GM21717 (cell line): Measurements from ENCODE around the gene OPRM1.
"Not testable (repeated sequence)": the region's sequence is repeated elsewhere in the genome, so short reads cannot be mapped to it uniquely, and the experiment has no call there.

Experiments
- ATAC-seq: cut with Tn5 transposase; IDR thresholded peaks from one replicate; pipeline ENCODE4 v1.9.1; 2021; ENCODE audit warnings: mild to moderate bottlenecking, moderate library complexity; ENCODE audit not compliant: unreplicated experiment

OPRM1 gene

GRCh38 chr6:154139892-154140291 is 100.9 kb downstream of the OPRM1 start:
- no peak for ATAC-seq

DNA sequence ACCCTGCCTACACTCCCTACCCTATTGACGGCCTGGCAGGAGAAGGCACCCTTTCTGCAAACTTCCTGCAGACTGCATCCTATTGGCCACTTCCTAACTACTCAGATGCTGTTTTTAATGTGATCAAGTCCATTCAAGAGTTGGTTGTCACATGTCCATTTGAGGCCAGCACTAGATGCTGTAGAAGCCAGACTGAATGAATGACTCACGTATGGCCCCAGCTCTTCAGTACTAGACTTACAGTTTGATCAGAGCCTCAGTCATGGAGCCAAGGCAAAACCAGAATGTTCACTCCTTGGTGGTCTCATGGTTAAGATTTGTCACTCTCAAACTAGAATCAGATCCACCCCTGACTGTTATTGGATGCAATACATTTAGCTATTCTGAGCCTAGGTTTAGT is 101.7 kb downstream of the OPRM1 start:
- ATAC-seq, result no peak

- ATAC-seq, result no peak
Measured at GRCh38 chr6:154143753-154144152, 104.7 kb downstream of the OPRM1 start.

- ATAC-seq, result no peak
Measured at GRCh38 chr6:154154389-154154967, 115.4 kb downstream of the OPRM1 start.

- no peak for ATAC-seq
Measured at GRCh38 chr6:154156135-154156896, 117.3 kb downstream of the OPRM1 start.

DNA sequence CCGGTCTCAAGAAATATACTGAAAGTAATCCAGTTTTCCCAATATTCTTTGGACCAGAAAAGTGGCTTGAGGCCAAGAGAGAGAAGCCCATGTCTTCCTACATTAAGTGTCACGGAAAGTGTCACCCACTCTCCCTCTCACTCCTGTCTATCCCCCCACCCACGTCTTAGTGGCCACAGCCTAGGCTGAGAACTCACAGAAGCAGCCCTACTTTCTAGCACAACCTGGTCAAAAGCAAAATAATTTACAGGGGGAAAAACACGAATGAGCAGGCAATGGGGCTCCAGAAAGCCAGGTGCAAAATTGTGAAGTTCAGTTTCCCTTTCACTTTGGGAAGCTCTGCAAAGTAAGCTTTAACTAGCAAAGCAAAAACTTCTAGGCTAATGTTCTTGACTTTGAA is 118.0 kb downstream of the OPRM1 start:
- peak; percentile 57 for ATAC-seq

DNA sequence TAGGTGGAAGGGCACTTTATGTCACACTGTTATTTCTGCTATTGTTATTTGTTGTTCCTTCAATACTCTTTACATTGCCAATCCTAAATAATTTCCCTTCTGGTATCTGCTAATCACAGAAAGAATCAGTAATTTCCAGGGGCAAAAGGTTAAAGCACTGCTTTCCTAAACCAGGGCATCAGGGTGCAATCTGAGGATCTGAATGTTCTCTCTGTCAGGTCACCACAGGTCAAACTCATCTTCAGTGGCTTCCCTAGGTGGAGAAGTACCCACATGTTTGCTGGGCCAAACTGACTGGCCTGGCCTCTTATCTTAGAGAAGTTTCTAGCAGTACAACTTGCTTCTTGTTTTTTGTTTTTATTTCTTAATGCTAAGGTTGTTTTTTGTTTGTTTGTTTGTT is 118.7 kb downstream of the OPRM1 start:
- no peak for ATAC-seq

- no peak for ATAC-seq
Measured at GRCh38 chr6:154159126-154159525, 120.1 kb downstream of the OPRM1 start.

DNA sequence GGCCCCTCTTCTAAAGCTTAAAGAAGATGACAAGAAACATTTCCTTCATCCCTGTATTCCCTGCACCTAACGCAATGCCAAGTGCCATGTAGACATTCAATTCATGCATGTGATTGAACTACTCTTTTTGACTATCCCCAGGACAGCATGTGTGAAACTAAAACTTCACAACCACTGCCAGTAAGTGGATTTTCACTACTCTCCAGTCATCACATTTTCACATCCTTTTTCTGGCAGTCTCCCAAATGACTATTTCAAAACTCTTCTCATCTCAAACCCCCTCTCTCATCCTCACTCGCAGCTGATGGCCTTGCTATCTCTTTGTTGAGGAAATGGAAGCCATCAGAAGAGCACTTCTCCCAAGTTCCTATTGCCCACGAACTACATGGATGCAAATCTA is 122.6 kb downstream of the OPRM1 start:
- ATAC-seq, result peak; percentile 80

DNA sequence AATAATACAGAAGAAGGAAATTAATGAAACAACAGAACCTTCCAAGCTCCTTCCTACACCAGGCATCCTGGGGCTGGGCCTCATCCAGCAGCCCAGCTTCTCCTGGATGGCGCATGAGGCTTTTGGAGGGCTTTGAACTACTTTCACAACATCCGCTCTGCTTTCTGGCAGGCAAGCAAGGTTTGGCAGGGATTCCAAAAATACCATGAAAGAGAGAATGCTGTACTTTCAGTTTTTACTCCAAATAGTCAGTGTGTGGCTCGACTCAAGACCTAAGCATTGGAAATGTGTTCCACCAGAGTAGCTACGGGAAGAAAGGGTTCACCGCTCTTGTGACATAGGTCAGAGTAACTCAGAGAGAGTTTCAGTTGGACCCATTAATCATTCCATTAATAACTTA is 125.4 kb downstream of the OPRM1 start:
- ATAC-seq, result no peak

DNA sequence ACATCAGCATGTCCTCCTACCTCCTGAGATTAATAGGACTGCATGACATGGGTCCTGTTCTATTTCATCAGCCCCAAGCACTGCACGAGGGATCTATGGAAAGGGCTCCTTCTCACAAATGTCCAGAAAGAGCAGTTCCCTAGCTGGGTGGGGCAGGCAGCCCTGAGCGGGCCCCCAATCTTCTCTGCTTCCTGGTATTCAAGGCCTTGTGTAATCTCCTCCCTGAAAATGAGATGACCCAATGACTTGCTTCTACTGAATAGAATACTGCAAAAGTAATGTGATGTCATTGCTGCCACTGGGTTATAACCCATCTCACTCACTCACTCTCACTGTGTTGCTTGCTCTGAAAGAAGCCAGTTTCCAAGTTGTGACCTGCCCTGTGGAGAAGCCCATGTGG is 126.4 kb downstream of the OPRM1 start:
- no peak for ATAC-seq

GRCh38 chr6:154166140-154166539 is 127.1 kb downstream of the OPRM1 start:
- ATAC-seq, result no peak

DNA sequence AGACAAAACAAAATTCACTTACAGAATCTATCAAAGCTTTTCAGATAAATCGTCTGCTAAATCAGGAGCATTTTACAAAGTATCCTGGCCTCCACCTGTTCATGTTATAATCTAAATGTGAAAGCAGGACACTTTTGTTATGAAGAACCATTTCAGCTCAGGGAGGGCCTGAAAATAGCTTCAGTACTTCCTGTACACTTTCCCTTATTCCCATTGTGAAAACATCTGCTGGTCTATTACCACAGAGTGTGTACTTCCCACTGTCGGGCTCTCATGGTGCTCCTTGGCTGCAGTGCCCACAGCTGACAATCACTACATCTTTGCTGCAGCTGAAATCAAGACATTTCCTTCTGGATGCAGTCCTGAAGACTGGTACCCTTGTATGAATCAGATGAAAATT is 128.1 kb downstream of the OPRM1 start:
- peak; percentile 28 for ATAC-seq

- ATAC-seq, result peak; percentile 53
Measured at GRCh38 chr6:154169193-154169847, 130.3 kb downstream of the OPRM1 start.

GRCh38 chr6:154170106-154170505 is 131.1 kb downstream of the OPRM1 start:
- ATAC-seq, result no peak

DNA sequence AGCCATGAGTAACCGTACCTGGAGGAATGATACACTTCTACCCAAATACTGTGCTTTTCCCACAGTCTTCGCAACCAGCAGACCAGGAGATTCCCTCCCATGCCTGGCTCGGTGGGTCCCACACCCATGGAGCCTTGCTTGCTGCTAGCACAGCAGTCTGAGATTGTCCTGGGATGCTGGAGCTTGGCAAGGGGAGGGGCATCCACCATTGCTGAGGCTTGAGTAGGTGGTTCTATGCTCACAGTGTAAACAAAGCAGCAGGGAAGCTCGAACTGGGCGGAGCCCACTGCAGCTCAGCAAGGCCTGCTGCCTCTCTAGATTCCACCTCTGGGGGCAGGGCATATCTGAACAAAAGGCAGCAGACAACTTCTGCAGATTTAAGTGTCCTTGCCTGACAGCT is 133.4 kb downstream of the OPRM1 start:
- not testable (repeated sequence) for ATAC-seq

- no peak for ATAC-seq
Measured at GRCh38 chr6:154179434-154179833, 140.4 kb downstream of the OPRM1 start.

GRCh38 chr6:154187203-154187602 is 148.2 kb downstream of the OPRM1 start:
- ATAC-seq, result no peak

- ATAC-seq, result peak; percentile 64
Measured at GRCh38 chr6:154187714-154188113, 148.7 kb downstream of the OPRM1 start.

DNA sequence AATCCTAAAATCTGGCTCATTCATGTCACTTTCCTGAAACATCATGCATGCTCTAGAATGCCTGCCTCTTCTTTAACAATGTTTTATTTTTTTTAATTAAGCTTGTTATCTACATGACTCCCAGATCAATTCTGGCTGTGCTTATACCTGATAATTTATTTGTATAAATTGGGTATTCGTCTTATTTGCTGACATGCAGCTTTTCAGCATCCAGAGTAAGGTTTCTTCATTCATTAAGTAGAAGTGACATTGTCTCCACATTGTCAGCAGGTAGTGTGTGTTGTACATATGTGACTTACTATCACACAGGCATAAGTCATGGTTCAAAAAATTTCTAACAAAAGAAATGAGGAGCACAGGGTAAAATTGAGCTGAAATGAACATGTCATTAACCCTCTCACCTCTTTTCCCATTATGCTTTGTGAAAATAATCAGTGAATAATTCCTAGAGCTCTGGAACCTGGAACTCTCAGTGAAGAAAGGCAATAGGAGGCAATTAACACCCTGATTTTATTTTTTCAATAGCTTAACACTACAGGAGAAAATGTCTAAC is 157.4 kb downstream of the OPRM1 start:
- ATAC-seq, result no peak

- ATAC-seq, result no peak
Measured at GRCh38 chr6:154197196-154197860, 158.3 kb downstream of the OPRM1 start.
